Measurements from ENCODE around the gene ZNF281.
A peak's percentile ranks its signal among the peaks of the same experiment; 100 is the strongest.
"Not testable (repeated sequence)": the region's sequence is repeated elsewhere in the genome, so short reads cannot be mapped to it uniquely, and the experiment has no call there.

Gene ZNF281, protein sequence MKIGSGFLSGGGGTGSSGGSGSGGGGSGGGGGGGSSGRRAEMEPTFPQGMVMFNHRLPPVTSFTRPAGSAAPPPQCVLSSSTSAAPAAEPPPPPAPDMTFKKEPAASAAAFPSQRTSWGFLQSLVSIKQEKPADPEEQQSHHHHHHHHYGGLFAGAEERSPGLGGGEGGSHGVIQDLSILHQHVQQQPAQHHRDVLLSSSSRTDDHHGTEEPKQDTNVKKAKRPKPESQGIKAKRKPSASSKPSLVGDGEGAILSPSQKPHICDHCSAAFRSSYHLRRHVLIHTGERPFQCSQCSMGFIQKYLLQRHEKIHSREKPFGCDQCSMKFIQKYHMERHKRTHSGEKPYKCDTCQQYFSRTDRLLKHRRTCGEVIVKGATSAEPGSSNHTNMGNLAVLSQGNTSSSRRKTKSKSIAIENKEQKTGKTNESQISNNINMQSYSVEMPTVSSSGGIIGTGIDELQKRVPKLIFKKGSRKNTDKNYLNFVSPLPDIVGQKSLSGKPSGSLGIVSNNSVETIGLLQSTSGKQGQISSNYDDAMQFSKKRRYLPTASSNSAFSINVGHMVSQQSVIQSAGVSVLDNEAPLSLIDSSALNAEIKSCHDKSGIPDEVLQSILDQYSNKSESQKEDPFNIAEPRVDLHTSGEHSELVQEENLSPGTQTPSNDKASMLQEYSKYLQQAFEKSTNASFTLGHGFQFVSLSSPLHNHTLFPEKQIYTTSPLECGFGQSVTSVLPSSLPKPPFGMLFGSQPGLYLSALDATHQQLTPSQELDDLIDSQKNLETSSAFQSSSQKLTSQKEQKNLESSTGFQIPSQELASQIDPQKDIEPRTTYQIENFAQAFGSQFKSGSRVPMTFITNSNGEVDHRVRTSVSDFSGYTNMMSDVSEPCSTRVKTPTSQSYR

DNA sequence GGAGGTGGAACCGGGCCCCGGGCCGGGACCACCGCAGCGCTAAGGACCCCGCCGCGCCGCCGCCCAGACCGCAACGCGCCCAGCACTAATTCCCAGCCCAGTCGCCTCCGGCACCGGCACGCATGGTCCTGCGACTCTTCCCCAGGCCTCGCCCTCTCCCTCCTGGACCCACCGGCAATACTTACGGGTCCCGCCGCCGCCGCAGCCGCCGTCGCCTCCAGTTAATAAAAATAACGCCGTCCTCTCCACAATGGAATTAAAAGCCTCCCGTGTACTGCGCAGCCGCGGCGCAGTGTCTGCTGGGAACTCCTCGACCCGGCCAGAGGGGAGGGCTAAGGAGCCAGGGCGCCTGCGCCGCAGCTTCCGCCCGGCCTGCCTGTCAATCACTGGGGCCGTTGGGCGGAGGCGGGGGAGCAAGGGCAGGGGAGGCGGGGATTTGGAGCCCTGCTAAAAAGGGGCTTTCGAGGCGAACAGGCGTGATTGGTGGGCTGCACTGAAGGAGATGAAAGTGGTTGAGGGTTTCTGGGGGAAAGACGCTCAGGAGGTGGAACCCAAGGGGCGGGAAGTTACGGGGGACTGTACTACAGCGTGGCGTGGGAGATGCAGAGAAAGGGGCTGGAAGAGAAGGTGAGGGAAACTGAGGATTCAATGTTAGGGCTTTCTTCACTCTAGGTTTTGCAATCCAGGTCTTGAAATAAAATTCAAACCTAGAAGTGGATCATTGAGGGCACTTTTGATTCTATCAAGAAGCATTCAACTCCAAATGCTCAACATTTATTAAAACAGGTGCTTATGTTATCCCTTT is at the start of gene ZNF281:
ZNF281 (minus strand) TSS at position 276 of the 805 bp plus-strand sequence. CDS start 331 bp downstream, outside the sequence.
- DNase-seq, result peak; percentile 92

DNA sequence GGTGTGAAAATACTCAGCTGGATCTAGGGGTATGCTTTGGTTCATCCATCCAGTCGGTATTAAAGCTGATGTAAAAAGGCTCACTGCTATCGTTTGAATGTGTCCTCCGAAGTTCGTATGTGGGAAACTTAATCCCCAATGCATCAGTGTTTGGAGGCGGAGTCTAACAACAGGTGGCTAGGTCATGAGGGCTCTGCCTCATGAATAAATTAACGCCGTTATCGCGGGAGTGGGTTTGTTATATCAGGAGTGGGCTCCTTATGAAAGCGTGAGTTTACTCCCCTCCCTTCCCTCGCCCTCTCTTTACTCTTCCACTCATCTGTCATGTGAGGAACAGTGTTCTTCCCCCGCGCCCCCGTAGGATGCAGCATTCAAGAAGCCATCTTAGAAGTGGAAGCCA is 48.9 kb upstream of the ZNF281 start:
- DNase-seq, result no peak

DNA sequence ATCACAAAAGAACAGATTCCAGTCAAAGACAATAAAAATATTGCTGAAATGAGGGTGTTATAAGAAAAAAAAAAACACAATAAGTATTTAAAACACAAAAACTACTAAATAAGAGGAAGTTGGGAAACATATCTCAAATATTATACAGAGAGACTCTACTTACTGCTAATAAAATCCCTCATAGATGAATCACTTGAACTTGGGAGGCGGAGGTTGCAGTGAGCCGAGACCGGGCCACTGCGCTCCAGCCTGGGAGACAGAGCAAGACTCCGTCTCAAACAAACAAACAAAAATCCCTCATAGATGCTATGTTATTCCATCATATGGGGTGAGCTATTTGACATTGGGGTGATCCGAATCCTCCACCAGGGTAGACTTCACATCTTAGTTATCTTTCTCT is 48.0 kb upstream of the ZNF281 start:
- no peak for DNase-seq

DNA sequence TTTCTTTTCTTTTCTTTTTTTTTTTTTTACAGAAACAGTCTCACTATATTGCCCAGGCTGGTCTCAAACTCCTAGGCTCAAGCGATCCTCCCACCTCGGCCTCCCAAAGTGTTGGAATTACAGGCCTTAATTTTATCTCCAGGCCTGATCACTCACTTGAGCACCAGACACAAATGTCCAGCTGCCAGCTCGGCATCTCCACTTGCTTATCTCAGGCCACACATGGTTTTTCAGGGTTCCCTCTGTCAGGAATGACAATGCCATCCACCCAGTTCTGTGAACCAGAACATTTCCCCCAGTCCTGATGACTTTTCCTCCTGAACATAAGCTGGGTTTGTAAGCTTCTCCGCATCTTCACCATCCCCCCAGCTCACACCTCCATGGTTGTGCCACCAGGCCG is 44.6 kb upstream of the ZNF281 start:
- no peak for DNase-seq

DNA sequence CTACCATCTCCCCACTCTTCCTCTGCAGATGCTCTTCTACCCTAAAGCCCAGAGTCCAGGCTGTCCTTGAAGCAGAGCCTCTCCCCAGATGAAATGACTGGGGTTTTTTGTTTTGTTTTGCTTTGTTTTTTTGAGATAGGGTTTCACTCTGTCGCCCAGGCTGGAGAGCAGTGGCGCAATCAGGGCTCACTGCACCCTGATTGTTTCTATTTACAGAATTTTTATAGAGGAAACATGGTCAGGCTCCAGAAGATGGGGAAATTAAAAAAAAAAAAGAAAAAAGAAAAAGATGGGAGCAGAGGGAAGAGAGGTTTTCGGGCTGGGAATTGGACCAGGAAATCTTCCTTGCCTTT is 43.7 kb upstream of the ZNF281 start:
- DNase-seq, result no peak

DNA sequence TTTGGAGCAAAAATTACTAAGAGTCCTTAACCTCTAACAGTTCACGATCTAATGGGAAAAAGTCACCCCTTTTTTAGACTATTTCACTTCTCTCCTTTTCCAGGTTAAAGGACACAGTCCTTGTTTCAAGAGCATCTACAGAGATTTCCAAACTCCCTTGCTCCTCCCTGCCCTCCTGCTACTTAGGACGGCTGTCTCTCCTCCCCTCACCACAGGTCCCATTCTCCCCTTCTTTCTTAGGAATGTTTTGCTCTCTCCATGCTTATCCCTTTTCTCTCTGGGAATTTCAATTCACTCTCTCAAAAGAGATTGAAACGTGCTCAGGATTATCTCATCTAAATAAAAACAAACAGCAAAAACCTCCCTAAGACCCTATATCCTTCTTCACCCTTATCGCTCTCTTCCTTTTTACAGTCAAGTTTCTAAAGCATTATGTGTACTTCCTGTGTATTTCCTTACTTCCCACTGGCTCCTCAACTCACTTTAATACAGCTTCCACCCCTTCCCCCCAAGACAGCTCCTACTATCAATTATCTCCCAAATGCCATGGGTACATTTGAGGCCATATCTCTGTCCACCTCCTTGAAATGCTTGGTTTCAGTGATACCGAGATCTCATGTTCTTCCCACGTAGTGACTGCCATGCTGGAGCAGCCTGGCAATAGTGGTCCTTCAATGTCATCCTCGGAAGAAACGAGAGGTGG is 43.2 kb upstream of the ZNF281 start:
- DNase-seq, result no peak

DNA sequence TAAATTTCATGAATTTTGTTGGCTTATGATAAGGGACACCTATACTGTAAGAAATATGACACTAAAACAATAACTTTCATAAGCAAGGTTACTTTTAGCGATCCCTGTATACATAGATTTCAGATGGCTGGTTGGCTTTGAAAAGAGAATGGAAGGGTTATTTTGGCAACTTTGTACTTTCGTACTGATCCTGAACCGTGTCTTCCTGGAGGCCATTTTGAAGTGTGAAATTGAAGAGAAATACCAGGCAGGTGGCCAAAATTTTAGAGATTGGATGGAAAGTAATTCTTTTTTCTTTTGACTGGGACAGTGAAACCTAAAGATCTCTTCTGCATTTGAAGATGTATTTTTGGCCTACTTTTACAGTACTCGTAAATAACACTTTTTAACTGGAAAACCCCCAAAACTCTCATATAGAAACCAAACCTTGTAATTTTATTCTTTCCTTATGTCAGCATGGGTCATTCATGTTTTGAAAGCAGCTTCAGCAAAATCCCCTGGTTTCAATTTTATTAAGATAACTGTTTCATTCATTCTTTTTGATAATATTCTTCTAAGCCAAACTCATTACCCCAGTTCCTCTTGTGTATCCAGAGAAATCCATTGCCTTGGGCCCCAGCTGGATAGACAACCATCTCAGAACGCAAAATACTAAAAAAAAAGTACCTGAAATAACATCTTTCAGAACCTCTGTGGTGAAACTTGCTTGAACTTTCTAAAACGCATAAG is 38.4 kb upstream of the ZNF281 start:
- DNase-seq, result no peak

DNA sequence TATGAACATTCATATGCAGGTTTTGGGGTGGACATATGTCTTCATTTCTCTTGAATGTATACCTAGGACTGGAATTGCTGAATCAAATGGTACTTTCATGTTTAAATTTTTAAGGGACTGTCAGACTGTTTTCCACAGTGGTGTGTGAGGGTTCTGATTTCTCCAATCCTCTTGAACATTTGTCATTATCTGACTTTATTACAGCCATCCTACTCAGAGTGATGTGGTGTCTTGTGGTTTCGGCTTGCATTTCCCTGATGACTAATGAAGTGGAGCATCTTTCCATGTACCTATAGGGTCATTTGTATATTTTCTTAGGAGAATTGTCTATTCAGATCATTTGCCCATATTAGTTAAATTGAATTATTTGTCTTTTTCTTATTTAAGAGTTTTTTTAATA is 35.4 kb upstream of the ZNF281 start:
- no peak for DNase-seq

DNA sequence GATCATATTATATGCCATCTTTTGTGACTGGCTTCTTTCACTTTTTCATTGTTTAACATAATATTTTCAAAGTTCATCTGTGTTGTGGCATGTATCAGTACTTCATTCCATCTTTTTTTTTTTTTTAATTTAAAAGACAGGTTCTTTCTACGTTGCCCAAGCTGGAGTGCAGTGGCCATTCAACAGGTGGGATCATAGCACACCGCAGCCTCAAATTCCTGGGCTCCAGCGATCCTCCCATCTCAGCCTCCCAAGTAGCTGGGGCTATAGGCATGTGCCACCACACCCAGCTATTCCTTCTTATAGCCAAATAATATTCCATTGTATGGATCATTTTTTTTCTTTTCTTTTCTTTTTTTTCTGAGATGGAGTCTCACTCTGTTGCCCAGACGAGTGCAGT is 34.6 kb upstream of the ZNF281 start:
- DNase-seq, result no peak

DNA sequence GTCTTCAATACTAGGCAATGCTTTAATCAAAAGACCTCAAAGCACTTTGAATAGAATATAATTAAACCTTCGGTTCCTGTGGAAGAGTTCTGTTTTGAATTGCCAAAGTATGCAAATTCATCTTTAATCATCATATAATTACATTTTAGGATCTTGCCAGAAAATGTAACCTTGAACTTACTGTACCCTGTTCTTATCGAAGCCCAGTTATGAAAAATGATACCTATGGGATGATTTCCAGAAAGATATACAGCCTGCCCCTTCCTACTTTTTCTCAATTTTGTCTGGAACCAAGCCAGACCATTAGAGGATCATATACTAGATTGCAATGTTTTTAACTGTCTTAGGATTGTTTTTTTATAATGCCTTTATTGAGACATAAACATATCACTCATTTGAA is 34.0 kb upstream of the ZNF281 start:
- no peak for DNase-seq

DNA sequence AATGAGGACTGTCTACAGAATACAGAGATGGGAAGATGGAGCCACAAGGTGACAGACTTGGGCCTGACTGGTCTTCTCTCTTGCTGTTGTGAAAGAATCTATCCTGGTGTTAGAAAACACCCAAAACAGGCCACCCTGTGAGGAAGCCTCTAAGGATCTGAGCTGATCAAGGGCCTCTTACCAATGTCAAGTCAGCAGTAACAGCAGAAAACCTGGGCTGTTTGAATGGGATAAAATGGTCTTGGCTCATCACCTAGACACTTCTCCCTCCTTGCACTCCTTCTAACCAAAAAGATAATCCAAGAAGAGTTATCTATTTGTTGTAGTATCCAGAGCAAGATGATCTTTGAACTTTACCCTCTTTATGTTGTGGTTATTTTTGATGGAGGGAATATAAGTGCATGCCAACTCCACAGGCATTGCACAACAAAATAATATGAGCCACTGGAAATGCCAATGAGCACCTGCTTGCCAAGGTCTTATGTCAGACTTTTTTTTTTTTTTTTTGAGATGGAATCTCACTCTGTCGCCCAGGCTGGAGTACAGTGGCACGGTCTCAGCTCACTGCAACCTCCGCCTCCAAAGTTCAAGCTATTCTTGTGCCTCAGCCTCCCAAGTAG is 32.8 kb upstream of the ZNF281 start:
- DNase-seq, result no peak

DNA sequence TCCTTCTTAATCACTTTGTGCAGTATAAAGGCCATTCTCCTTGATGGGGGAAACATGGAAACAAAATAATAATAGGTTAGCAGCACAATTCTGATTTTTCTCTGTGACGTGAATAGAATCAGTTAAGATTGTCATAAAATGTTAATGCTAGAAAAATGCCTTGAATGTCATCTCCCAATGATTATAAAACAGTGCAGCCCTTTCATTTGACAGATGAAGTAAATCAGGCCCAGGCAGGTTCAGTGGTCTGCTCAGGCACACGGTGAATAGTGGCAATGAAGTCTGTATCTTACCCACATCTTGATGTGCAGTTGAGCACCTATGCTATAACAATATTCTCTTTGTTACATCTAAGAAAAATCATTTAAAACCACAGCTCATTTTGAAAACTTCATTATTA is 32.2 kb upstream of the ZNF281 start:
- DNase-seq, result no peak

DNA sequence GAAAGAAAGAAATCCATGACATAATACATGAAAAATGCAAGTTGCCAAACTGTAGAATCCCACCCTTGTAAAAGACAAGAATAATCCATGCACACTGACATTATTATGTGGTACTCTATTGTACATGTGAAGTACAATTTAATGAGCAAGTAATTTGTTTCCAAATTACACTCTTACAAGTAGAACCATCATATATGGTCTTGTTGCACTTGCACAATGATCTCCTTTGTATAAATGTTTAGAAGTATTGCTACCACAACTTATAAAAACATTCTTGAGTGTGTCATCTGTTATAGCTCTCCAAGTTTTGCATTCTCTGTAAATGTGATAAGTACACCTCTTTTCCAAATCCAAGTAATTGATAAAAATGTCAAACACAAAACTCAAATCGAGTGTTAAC is 29.1 kb upstream of the ZNF281 start:
- DNase-seq, result no peak

DNA sequence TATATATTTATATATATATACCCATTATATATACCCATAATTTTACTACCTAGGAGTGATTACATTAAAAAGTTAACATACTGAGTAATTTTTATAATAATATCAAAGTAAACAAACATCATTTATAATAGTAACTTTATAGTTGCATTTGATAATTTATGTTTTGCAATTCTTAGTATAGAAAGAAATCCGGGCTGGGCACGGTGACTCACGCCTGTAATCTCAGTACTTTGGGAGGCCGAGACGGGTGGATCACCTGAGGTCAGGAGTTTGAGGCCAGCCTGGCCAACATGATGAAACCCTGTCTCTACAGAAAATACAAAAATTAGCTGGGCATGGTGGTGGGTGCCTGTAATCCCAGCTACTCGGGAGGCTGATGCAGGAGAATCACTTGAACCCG is 28.6 kb upstream of the ZNF281 start:
- DNase-seq, result not testable (repeated sequence)

DNA sequence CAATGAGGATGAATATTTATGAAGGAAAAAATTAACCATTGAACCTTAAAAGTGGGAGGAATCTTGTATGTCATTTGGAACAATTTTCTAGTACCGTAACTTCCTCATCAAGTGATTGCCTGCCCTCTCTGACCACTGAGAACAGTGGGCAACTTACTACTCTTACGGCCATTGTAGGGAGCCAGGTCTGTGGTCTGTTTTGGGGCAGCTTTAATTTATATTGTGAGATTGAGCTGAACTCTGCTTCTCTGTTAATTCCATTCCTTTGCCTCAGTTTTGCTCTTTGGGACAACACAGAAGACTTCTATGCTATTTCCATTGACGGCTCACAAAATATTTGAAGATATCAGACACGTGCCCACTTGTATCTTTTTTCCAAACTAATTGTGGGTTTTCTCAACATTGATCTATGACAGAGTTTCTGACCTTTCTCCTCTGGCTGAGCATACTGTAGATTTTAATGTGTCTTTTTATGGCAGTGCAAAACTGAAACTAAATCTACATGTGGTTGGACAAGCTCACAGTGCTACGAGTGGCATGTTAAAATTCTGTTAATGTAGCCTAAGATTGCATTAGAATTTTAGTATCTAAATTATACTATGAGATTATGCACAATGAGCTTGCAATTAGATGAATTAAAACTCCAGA is 27.8 kb upstream of the ZNF281 start:
- no peak for DNase-seq

DNA sequence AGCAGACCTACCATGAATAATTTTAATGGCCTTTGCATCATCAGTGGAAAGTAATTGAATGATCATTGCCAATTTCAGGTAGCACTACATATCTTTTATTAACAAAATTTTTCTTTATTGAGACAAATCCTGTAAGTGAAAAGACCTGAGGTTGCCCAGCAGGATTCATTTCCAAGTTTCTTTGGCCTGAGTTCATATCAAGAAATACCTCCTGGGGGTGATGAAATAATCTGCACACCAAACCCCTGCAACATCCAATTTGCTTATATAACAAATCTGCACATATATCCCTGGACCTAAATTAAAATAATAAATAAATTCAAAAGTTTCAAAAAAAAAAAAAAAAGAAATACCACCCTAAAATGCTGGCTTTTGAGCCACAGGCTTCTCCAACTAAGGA is 27.3 kb upstream of the ZNF281 start:
- DNase-seq, result no peak

DNA sequence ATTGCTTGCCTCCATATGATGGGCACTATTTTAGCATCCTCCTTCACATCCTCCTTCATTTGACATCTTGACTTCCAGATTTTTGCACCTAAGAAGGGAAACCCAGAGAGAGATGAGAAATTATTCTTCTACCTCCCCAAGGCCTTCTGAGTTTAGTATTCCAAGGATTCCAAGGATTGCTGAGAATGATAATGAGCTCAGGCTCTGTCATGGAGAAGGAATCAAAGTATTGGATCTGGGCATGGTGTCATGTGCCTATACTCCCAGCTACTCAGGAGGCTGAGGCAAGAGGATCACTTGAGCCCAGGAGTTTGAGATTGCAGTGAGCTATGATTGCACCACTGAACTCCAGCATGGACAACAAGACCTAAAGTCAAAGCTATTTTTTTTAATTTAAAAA is 26.6 kb upstream of the ZNF281 start:
- DNase-seq, result no peak

DNA sequence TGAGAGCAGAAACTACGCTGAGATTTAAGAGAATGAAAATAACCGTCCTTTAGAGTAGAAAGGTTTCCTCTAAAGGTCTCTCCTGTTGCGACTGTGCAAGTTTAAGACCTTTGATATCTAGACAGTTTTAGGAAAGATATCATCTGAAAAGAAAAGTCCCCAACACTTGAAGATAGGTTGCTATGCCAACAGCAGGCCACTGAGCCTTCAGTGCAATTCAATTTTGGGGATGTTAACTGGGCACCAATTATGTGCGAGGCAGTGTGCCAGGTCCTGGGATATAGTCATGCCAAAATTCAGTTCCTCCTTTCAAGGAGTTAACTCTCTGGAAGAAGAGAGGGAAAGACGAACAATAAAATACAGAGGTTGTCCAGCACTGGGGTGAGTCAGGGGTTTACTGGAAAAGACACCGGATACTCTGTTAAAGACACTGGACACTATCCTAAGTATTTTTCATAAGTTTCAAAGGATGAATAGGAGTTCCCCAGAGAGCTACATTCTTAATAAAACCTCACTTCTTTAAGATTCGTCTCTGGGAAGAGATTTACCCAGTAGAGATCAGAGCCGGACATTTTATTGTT is 25.5 kb upstream of the ZNF281 start:
- no peak for DNase-seq

DNA sequence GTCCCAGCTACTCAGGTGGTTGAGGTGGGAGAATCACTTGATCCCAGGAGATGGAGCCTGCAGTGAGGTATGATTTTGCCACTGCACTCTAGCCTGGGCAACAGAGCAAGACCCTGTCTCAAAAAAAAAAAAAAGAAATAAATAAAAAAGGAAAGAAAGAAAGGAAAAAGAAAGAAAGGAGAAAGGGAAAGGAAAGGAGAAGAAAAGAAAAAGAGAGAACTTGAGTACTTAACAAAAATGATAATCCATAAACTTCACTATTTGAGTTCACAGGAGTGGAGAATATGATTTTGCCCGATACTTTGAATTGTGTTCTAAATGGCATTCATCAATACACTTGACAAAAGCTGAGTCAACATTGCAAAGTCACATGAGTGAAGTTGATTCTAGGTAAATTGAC is 23.8 kb upstream of the ZNF281 start:
- DNase-seq, result no peak

DNA sequence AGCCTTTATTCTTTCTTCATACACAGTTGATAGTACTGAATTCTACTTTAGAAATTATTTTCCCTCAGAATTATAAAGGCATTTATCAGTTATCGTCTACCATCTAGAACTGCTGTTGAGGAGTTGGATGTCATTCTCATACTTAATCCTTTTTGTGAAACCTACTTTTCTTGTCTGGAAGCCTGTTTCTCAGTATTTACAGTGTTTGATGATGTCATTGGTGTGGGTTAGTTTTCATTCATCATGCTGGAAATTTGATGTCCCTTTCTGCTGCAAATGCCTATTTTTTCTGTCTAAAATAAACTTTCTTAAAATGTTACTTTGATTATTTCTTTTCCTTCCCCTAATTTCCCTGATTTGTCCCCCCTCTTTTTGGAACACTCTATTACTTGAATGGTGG is 22.8 kb upstream of the ZNF281 start:
- no peak for DNase-seq
